ENCODE results near the gene UBE2C.
"Not testable (repeated sequence)": the region's sequence is repeated elsewhere in the genome, so short reads cannot be mapped to it uniquely, and the experiment has no call there.

UBE2C gene

GRCh38 chr20:45812157-45813005 lies at the start of gene UBE2C:
Gene UBE2C, plus strand, starts transcription at chr20:45812644. Its CDS starts 52 bp downstream, at chr20:45812696.
- peak; percentile 100 for DNase-seq

- DNase-seq, result not testable (repeated sequence)
Observed at GRCh38 chr20:45764618-45765282, 47.7 kb upstream of the UBE2C start.

- no peak for DNase-seq
Observed at GRCh38 chr20:45765307-45765875, 47.1 kb upstream of the UBE2C start.

- DNase-seq, result no peak
Observed at GRCh38 chr20:45765980-45766379, 46.5 kb upstream of the UBE2C start.

- no peak for DNase-seq
Observed at GRCh38 chr20:45768479-45768878, 44.0 kb upstream of the UBE2C start.

- DNase-seq, result peak; percentile 78
Observed at GRCh38 chr20:45771182-45771759, 41.2 kb upstream of the UBE2C start.

GRCh38 chr20:45772693-45773092 lies 39.8 kb upstream of the UBE2C start:
- DNase-seq, result no peak

GRCh38 chr20:45774945-45775344 lies 37.5 kb upstream of the UBE2C start:
- DNase-seq, result no peak

- DNase-seq, result no peak
Observed at GRCh38 chr20:45775411-45775810, 37.0 kb upstream of the UBE2C start.

GRCh38 chr20:45776931-45777330 lies 35.5 kb upstream of the UBE2C start:
- DNase-seq, result no peak

- peak; percentile 99 for DNase-seq
Observed at GRCh38 chr20:45779011-45779915, 33.2 kb upstream of the UBE2C start.

- DNase-seq, result no peak
Observed at GRCh38 chr20:45780159-45780558, 32.3 kb upstream of the UBE2C start.

- peak; percentile 93 for DNase-seq
Observed at GRCh38 chr20:45781391-45781931, 31.0 kb upstream of the UBE2C start.

- no peak for DNase-seq
Observed at GRCh38 chr20:45782890-45783289, 29.6 kb upstream of the UBE2C start.

- no peak for DNase-seq
Observed at GRCh38 chr20:45783656-45784294, 28.7 kb upstream of the UBE2C start.

GRCh38 chr20:45788351-45788750 lies 24.1 kb upstream of the UBE2C start:
- DNase-seq, result no peak

- DNase-seq, result no peak
Observed at GRCh38 chr20:45792317-45793118, 19.9 kb upstream of the UBE2C start.

- no peak for DNase-seq
Observed at GRCh38 chr20:45796337-45797065, 15.9 kb upstream of the UBE2C start.

GRCh38 chr20:45797510-45797909 lies 14.9 kb upstream of the UBE2C start:
- DNase-seq, result not testable (repeated sequence)

GRCh38 chr20:45797955-45798354 lies 14.5 kb upstream of the UBE2C start:
- not testable (repeated sequence) for DNase-seq

Measured in fibroblast of skin of right quadriceps (primary cell).